GM12891 (cell line): ENCODE measurements around the gene VKORC1L1.

Experiments
- SPI1 ChIP-seq: IDR thresholded peaks from 2 replicates; pipeline ENCODE4 v1.6.1; 2011; ENCODE audit warnings: low read depth, low read length, control low read depth
- TAF1 ChIP-seq: IDR thresholded peaks from 2 replicates; pipeline ENCODE4 v1.6.1; 2011; ENCODE audit warnings: low read depth, low read length, control low read depth

DNA sequence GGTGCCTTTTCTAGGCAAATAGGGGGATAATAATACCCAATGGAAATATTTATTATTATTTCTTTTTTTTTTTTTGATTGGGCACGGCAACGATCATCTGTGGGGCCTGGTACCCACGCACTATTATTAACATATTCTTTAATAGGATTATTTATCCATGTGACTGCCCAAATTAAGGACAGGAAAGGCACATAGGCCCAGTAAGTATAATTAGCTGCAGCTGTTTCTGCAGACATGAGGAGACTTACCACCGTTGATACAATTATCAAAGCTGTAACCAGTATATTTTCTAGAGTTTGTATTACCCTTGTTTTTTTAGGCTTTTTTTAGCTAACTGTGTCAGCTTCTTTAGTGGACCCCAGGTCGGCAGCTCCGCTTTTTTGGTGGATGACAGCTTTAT is 134.4 kb downstream of the VKORC1L1 start:
- TF ChIP-seq SPI1 (no peak), TAF1 (no peak)
